K562 (cell line): Measurements from ENCODE around the gene CIAO2A. TPM values are rescaled to one million over a fixed set of nuclear protein-coding genes. Genes with fewer than 3 reads are reported as not detected.

Source experiments
- ATAC-seq: fragments of 200-7000 bp; cut with Tn5 transposase; 3 replicates; pipeline ENCODE4 v1.9.1; 2020; ENCODE audit warnings: moderate library complexity
- BruUV-seq: library from RNA; stranded (reverse); fragments of 400-500 nt; replicated peaks from 2 replicates; lab custom pipeline; 2021; lab: Mats Ljungman, UMichigan
- CTCF ChIA-PET: fragments of 300-600 bp; formaldehyde crosslinking; extraction: SDS; loops from one replicate; lab custom pipeline; 2021; ENCODE audit warnings: low intra/inter-chr PET ratio; lab: Yijun Ruan, JAX
- POLR2A ChIA-PET: fragments of 300-600, 350-650 bp; sonication (Branson Sonifier 250); formaldehyde crosslinking; extraction: SDS; loops from one replicate; lab custom pipeline; 2021; ENCODE audit warnings: antibody characterized with exemption, inconsistent platforms; lab: Yijun Ruan, JAX
- DNase-seq, 4 experiments: peaks; one replicate each; pipeline versions ENCODE4 v3.0.0 to v3.0.0-alpha.2; 2011 to 2018; ENCODE audit warnings: low spot score in 3 of 4, mixed read lengths in 3 of 4; ENCODE audit errors: extremely low read depth in 1 of 4
- FAIRE-seq: peaks from 2 replicates; lab custom pipeline; 2011; peaks lifted over from hg19 to GRCh38; lab: Jason Lieb, UNC
- H2AFZ ChIP-seq: 2 replicates; pipeline ENCODE4 v1.6.0; 2011; ENCODE audit warnings: low read depth, low read length, control low read depth, inconsistent platforms
- H3K27ac ChIP-seq: fragments of 200-600 bp; 3 replicates; pipeline ENCODE4 v1.8.0; 2011; ENCODE audit warnings: low read depth, mild to moderate bottlenecking, control low read depth, inconsistent platforms, low read length, moderate library complexity, mixed read lengths; ENCODE audit errors: extremely low read depth
- H3K27me3 ChIP-seq, 2 experiments: fragments of 300-600 bp in 1 of 2; 2 replicates in 1 of 2; 3 replicates in 1 of 2; pipeline versions ENCODE4 v1.6.0 to v1.8.0; 2011; ENCODE audit warnings: inconsistent platforms in 2 of 2, low read length in 2 of 2, mild to moderate bottlenecking in 1 of 2, mixed read lengths in 1 of 2, moderate library complexity in 1 of 2; ENCODE audit not compliant: control insufficient read depth in 2 of 2, insufficient read depth in 2 of 2
- H3K36me3 ChIP-seq: fragments of 300-600 bp; 3 replicates; pipeline ENCODE4 v1.8.0; 2011; ENCODE audit warnings: mild to moderate bottlenecking, low read length, inconsistent platforms; ENCODE audit not compliant: control insufficient read depth, insufficient read depth
- H3K4me1 ChIP-seq, 2 experiments: fragments of 200-600 bp in 1 of 2; replicated peaks in 1 of 2; 2 replicates in 1 of 2; 3 replicates in 1 of 2; pipeline versions ENCODE4 v1.5.1 to v1.8.0; 2011; ENCODE audit warnings: inconsistent platforms in 2 of 2, low read length in 2 of 2, mild to moderate bottlenecking in 1 of 2, mixed read lengths in 1 of 2, moderate library complexity in 1 of 2; ENCODE audit not compliant: control insufficient read depth in 2 of 2, insufficient read depth in 2 of 2
- H3K4me2 ChIP-seq: 2 replicates; pipeline ENCODE4 v1.6.1; 2011; ENCODE audit warnings: low read length, control low read depth, inconsistent platforms, mixed read lengths; ENCODE audit not compliant: insufficient read depth
- H3K4me3 ChIP-seq: fragments of 200-600 bp; sonication (generic), shearing (Covaris generic); 2 replicates; pipeline ENCODE4 v1.5.1; 2016; ENCODE audit warnings: control low read depth, inconsistent platforms
- H3K79me2 ChIP-seq: fragments of 200-600 bp; 3 replicates; pipeline ENCODE4 v1.8.0; 2011; ENCODE audit warnings: low read length, inconsistent platforms; ENCODE audit not compliant: control insufficient read depth, insufficient read depth
- H3K9ac ChIP-seq, 2 experiments: 2 replicates each; pipeline versions ENCODE4 v1.6.0 to v1.6.1; 2011; ENCODE audit warnings: low read depth in 2 of 2, low read length in 2 of 2, control low read depth in 1 of 2, inconsistent platforms in 1 of 2, mild to moderate bottlenecking in 1 of 2, mixed read lengths in 1 of 2; ENCODE audit not compliant: insufficient read depth in 1 of 2
- H3K9me1 ChIP-seq: one replicate; pipeline ENCODE4 v1.6.0; 2011; ENCODE audit warnings: inconsistent platforms, mild to moderate bottlenecking, low read length, moderate library complexity; ENCODE audit not compliant: control insufficient read depth, insufficient read depth
- H3K9me3 ChIP-seq: replicated peaks from 2 replicates; pipeline ENCODE4 v1.5.1; 2011; ENCODE audit warnings: low read depth, low read length, inconsistent platforms; ENCODE audit not compliant: control insufficient read depth, insufficient read depth
- H4K20me1 ChIP-seq: replicated peaks from 2 replicates; pipeline ENCODE4 v1.6.1; 2011; ENCODE audit warnings: low read length, inconsistent platforms, mixed read lengths; ENCODE audit not compliant: control insufficient read depth, insufficient read depth
- MAX ChIP-seq: sonication (generic); formaldehyde crosslinking; IDR thresholded peaks from 2 replicates; pipeline ENCODE4 v1.9.0; 2022; ENCODE audit warnings: mild to moderate bottlenecking, missing genetic modification reagents
- NFIC ChIP-seq: fragments of 450-650 bp; IDR thresholded peaks from 2 replicates; pipeline ENCODE4 v1.6.1; 2017; ENCODE audit warnings: mild to moderate bottlenecking, inconsistent platforms
- PRPF4 ChIP-seq: fragments of 200-400 bp; formaldehyde crosslinking; IDR thresholded peaks from one replicate; pipeline ENCODE4 v1.6.1; 2017; ENCODE audit warnings: low read length, low read depth, mild to moderate bottlenecking; ENCODE audit not compliant: insufficient read depth, poor library complexity, severe bottlenecking
- WGBS: fragments of 100-300 bp; shearing (Covaris generic); methylation state at CpG from one replicate; pipeline ENCODE4 v1.1.6; 2016; ENCODE audit warnings: low coverage, mixed read lengths; ENCODE audit not compliant: insufficient coverage; ENCODE audit errors: missing lambda C conversion rate; 5-methylcytosine and 5-hydroxymethylcytosine counted together
- in situ Hi-C: fragments of 300-500 bp; cut with MboI; formaldehyde crosslinking; loops from 4 replicates; pipeline ENCODE4 v1.15.0; 2018; ENCODE audit warnings: inconsistent platforms, mixed read lengths
- intact Hi-C: fragments of 100-400 bp; cut with micrococcal nuclease; formaldehyde crosslinking; loops from 2 replicates; pipeline ENCODE4 v1.14.2; 2022
- polyA plus RNA-seq, 8 experiments: library from polyadenylated mRNA; depleted of rRNA in 4 of 8; stranded (reverse) in 5 of 8; unstranded in 3 of 8; fragments of >200 nt; fragmentation: Nextera tagmentation in 2 of 8; fragmentation: Illumina TruSeq in 1 of 8; extraction: Ambion mirVana in 2 of 8; extraction: Trizol in 1 of 8; gene quantifications; 2 replicates each; pipeline versions ENCODE4 v1.2.1 to v1.2.3, GENCODE V29; 2011 to 2014; ENCODE audit warnings: inconsistent platforms in 1 of 8, missing spikeins in 1 of 8
- total RNA-seq, 7 experiments: library from RNA; depleted of rRNA in 6 of 7; stranded (reverse); fragments of >200 nt in 6 of 7; fragmentation: Illumina TruSeq in 2 of 7; extraction: Trizol in 2 of 7; gene quantifications; 2 replicates each; pipeline versions ENCODE4 v1.2.1 to v1.2.3, GENCODE V29; 2011 to 2021; ENCODE audit warnings: low replicate concordance in 1 of 7

CIAO2A gene
- total and polyA plus RNA-seq, 9 of the 15 experiments (the other 6 are each of a cell fraction or from before 2014, with no cell fraction given) = 161 to 429 (median 313) TPM

- CTCF ChIA-PET = no interaction called here
- Histone ChIP-seq H3K27me3 (no peaks in the 10 kb centered on the region), H3K36me3 (no peaks in the 10 kb centered on the region), H3K9me1 (no peaks in the 10 kb centered on the region), H3K4me1 (peaks cover 4 to 22% of the 10 kb centered on the region in 2 experiments; a peak in 3 of 5 replicates), H3K9ac (peak overlapping the region in 1 of 2 experiments; percentile 15; a peak in 1 of 4 replicates), H3K4me3 (no peak overlapping the region), H3K27ac (no peak overlapping the region), H4K20me1 (no peaks in the 10 kb centered on the region), H3K9me3 (no peaks in the 10 kb centered on the region), H3K79me2 (no peaks in the 10 kb centered on the region), H3K4me2 (no peak overlapping the region), H2AFZ (no peak overlapping the region)
- ATAC-seq = no peak
- in situ Hi-C loops (loop anchor here (5.0 kb wide), 1 partner anchor 97 kb away; no protein-coding TSS in a partner anchor), intact Hi-C loops (loop anchor here (5.0 kb wide), 2 partner anchors 57 to 292 kb away; no protein-coding TSS in a partner anchor)
- 44% methylated on average over 7 of the region's 7 CpGs for WGBS
- no TSS peak for BruUV-seq
- peak in 1 of 4 experiments; percentile 24 for DNase-seq
- no peak for FAIRE-seq
- POLR2A ChIA-PET = interaction anchor here (0.6 to 1.2 kb wide), 3 partner anchors 8 to 49 kb away, joined by 3 to 4 read pairs (median 3); no protein-coding TSS in a partner anchor
- no peak for TF ChIP-seq PRPF4
- TF ChIP-seq MAX = 0 out of 2 replicates have a peak, but pooled peaks have one; percentile 17
- TF ChIP-seq NFIC = peak; percentile 58; the same call in 1 of the 2 replicates
These were observed 49.1 kb downstream of the CIAO2A start for GRCh38 chr15:64044300-64045100.
